ENCODE results near the gene RAC3.

The RAC3 gene

GRCh38 chr17:82045936-82046484 lies 14.5 kb downstream of the RAC3 start:
- DNase-seq: no peak

- DNase-seq: no peak
Measured at GRCh38 chr17:82046903-82047302, 15.4 kb downstream of the RAC3 start.

GRCh38 chr17:82047379-82047778 lies 15.9 kb downstream of the RAC3 start:
- DNase-seq: no peak

GRCh38 chr17:82047914-82048570 lies 16.6 kb downstream of the RAC3 start:
- no peak for DNase-seq

- no peak for DNase-seq
Measured at GRCh38 chr17:82048571-82048971, 17.1 kb downstream of the RAC3 start.

GRCh38 chr17:82049106-82049505 lies 17.6 kb downstream of the RAC3 start:
- no peak for DNase-seq

- DNase-seq: no peak
Measured at GRCh38 chr17:82049521-82049971, 18.1 kb downstream of the RAC3 start.

GRCh38 chr17:82050152-82050760 lies 18.8 kb downstream of the RAC3 start:
- DNase-seq: no peak

GRCh38 chr17:82050761-82051641 lies 19.5 kb downstream of the RAC3 start:
- DNase-seq: no peak

GRCh38 chr17:82051776-82052637 lies 20.5 kb downstream of the RAC3 start, which contains the start of the genes GPS1 and RFNG:
Gene GPS1 (plus strand): TSS chr17:82051898. CDS start chr17:82051932, 34 bp downstream.
Gene RFNG (minus strand): TSS chr17:82051811. CDS start chr17:82051766, 45 bp downstream.
- peak; percentile 24 to 37 for DNase-seq

GRCh38 chr17:82052638-82053059 lies 21.2 kb downstream of the RAC3 start:
- DNase-seq: no peak

GRCh38 chr17:82053130-82053529 lies 21.7 kb downstream of the RAC3 start:
- no peak for DNase-seq

GRCh38 chr17:82053556-82054263 lies 22.2 kb downstream of the RAC3 start:
- DNase-seq: no peak

GRCh38 chr17:82054351-82055022 lies 23.0 kb downstream of the RAC3 start:
- no peak for DNase-seq

GRCh38 chr17:82055023-82055964 lies 23.8 kb downstream of the RAC3 start:
- DNase-seq: no peak

- DNase-seq: no peak
Measured at GRCh38 chr17:82055965-82056728, 24.7 kb downstream of the RAC3 start.

GRCh38 chr17:82056729-82057621 lies 25.5 kb downstream of the RAC3 start:
- DNase-seq: no peak
